ENCODE data around the gene USP6NL. TPM values are rescaled to one million over a fixed set of nuclear protein-coding genes. Genes with fewer than 3 reads are reported as not detected.

The USP6NL gene
- total and polyA plus RNA-seq, 2 of the 8 experiments (the other 6 are each of a cell fraction or from before 2014, with no cell fraction given): 10.9 to 28.8 TPM

DNA sequence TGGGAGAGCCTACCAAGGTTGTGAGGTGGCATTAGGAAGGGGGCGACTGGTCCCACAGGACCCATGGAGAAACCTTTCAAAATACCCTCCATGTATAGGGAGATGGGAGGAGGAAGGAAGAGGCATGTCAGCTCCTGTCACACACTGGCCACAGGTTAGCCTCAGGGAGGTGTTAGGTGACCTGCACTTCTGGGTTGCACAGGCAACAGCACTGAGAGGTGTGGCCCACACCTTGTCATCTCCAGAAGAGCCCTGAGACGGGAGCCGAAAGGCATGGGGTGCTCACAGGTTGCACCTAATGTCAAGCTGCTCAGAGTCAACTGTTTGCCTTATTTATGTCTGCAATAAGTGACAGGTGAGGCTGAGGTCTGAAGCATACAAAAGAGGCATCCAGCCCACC lies 14.6 kb upstream of the USP6NL start (continued):
- TF ChIP-seq, protein P1, sequence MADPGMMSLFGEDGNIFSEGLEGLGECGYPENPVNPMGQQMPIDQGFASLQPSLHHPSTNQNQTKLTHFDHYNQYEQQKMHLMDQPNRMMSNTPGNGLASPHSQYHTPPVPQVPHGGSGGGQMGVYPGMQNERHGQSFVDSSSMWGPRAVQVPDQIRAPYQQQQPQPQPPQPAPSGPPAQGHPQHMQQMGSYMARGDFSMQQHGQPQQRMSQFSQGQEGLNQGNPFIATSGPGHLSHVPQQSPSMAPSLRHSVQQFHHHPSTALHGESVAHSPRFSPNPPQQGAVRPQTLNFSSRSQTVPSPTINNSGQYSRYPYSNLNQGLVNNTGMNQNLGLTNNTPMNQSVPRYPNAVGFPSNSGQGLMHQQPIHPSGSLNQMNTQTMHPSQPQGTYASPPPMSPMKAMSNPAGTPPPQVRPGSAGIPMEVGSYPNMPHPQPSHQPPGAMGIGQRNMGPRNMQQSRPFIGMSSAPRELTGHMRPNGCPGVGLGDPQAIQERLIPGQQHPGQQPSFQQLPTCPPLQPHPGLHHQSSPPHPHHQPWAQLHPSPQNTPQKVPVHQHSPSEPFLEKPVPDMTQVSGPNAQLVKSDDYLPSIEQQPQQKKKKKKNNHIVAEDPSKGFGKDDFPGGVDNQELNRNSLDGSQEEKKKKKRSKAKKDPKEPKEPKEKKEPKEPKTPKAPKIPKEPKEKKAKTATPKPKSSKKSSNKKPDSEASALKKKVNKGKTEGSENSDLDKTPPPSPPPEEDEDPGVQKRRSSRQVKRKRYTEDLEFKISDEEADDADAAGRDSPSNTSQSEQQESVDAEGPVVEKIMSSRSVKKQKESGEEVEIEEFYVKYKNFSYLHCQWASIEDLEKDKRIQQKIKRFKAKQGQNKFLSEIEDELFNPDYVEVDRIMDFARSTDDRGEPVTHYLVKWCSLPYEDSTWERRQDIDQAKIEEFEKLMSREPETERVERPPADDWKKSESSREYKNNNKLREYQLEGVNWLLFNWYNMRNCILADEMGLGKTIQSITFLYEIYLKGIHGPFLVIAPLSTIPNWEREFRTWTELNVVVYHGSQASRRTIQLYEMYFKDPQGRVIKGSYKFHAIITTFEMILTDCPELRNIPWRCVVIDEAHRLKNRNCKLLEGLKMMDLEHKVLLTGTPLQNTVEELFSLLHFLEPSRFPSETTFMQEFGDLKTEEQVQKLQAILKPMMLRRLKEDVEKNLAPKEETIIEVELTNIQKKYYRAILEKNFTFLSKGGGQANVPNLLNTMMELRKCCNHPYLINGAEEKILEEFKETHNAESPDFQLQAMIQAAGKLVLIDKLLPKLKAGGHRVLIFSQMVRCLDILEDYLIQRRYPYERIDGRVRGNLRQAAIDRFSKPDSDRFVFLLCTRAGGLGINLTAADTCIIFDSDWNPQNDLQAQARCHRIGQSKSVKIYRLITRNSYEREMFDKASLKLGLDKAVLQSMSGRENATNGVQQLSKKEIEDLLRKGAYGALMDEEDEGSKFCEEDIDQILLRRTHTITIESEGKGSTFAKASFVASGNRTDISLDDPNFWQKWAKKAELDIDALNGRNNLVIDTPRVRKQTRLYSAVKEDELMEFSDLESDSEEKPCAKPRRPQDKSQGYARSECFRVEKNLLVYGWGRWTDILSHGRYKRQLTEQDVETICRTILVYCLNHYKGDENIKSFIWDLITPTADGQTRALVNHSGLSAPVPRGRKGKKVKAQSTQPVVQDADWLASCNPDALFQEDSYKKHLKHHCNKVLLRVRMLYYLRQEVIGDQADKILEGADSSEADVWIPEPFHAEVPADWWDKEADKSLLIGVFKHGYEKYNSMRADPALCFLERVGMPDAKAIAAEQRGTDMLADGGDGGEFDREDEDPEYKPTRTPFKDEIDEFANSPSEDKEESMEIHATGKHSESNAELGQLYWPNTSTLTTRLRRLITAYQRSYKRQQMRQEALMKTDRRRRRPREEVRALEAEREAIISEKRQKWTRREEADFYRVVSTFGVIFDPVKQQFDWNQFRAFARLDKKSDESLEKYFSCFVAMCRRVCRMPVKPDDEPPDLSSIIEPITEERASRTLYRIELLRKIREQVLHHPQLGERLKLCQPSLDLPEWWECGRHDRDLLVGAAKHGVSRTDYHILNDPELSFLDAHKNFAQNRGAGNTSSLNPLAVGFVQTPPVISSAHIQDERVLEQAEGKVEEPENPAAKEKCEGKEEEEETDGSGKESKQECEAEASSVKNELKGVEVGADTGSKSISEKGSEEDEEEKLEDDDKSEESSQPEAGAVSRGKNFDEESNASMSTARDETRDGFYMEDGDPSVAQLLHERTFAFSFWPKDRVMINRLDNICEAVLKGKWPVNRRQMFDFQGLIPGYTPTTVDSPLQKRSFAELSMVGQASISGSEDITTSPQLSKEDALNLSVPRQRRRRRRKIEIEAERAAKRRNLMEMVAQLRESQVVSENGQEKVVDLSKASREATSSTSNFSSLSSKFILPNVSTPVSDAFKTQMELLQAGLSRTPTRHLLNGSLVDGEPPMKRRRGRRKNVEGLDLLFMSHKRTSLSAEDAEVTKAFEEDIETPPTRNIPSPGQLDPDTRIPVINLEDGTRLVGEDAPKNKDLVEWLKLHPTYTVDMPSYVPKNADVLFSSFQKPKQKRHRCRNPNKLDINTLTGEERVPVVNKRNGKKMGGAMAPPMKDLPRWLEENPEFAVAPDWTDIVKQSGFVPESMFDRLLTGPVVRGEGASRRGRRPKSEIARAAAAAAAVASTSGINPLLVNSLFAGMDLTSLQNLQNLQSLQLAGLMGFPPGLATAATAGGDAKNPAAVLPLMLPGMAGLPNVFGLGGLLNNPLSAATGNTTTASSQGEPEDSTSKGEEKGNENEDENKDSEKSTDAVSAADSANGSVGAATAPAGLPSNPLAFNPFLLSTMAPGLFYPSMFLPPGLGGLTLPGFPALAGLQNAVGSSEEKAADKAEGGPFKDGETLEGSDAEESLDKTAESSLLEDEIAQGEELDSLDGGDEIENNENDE (IDR thresholded peaks at IDR 0.05; ENCODE audit: insufficient replicate concordance, low read length): no peak
- TF ChIP-seq, protein P2, sequence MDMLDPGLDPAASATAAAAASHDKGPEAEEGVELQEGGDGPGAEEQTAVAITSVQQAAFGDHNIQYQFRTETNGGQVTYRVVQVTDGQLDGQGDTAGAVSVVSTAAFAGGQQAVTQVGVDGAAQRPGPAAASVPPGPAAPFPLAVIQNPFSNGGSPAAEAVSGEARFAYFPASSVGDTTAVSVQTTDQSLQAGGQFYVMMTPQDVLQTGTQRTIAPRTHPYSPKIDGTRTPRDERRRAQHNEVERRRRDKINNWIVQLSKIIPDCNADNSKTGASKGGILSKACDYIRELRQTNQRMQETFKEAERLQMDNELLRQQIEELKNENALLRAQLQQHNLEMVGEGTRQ (IDR thresholded peaks at IDR 0.05; ENCODE audit: low read length): no peak
- TF ChIP-seq POLR2AphosphoS5 (IDR thresholded peaks at IDR 0.05; ENCODE audit: low read depth, low read length) (no peak), EGR1 (IDR thresholded peaks at IDR 0.05; ENCODE audit: borderline replicate concordance, low read depth, low read length) (no peak), SIRT6 (IDR thresholded peaks at IDR 0.05; ENCODE audit: low read length) (no peak)
